Measurements from ENCODE around the gene NEUROG1. TPM values are rescaled to one million over a fixed set of nuclear protein-coding genes. Genes with fewer than 3 reads are reported as not detected.
"Not testable (repeated sequence)": the region's sequence is repeated elsewhere in the genome, so short reads cannot be mapped to it uniquely, and the experiment has no call there.

Gene NEUROG1
- polyA plus RNA-seq, 1 donor from 2014 or later: not detected

DNA sequence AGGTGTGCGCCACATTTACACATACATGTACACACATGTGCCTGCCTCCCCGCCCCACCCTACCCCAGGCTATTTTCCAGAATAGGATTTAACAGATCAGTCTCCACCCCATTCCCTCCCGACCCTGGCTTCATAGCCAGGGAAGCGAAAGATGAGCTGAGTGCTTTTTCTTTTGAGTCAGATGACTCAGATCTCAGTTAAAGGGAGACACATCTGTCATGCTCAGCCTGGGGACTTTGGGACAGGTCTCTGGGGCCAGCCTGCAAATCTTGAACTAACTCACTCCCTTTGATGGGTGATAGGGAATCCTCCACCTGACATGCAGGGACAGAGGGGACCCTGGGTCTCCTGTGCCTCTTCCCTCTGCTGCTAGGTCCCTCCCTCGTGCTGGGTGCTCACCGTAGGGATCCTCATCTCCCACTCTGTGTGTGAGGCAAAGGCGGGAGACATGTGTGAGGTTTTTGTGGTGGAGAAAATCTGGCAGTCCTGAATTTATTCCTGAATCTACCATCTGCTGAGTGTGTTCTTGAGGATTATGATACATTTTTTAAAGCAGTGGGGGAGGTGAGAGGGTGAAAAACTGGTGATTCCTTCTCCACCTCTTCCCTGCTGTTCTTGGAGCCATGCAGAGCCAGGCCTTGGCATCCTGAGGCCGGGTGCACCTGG lies 37.7 kb downstream of the NEUROG1 start:
- H3K79me2 ChIP-seq (replicated peaks; ENCODE audit: insufficient read depth, low read length): no peaks in the 10 kb centered on the region
- no peaks in the 10 kb centered on the region for H3K36me3 ChIP-seq (ENCODE audit: insufficient read depth, low read length)
- H2AFZ ChIP-seq (ENCODE audit: low read depth, low read length): no peak overlapping the region
- H3K9ac ChIP-seq (ENCODE audit: low read length): no peak overlapping the region
- no peak overlapping the region for H3K4me3 ChIP-seq (ENCODE audit: low read length)
- H3F3A ChIP-seq (ENCODE audit: insufficient read depth, low read length, poor library complexity, severe bottlenecking): no peaks in the 10 kb centered on the region
- H3K9me2 ChIP-seq (ENCODE audit: insufficient read depth, low read length): no peaks in the 10 kb centered on the region
- TF ChIP-seq EZH2 (IDR thresholded peaks at IDR 0.05; ENCODE audit: borderline replicate concordance, insufficient read depth, low read length, poor library complexity, severe bottlenecking) (no peak), EP300 (conservative IDR thresholded peaks at IDR 0.05; ENCODE audit: poor library complexity, severe bottlenecking) (no peak), TAF1 (IDR thresholded peaks at IDR 0.05; ENCODE audit: low read depth) (no peak), POLR2AphosphoS5 (IDR thresholded peaks at IDR 0.05) (no peak), RAD21 (conservative IDR thresholded peaks at IDR 0.05) (no peak), MXI1 (conservative IDR thresholded peaks at IDR 0.05; ENCODE audit: poor library complexity, severe bottlenecking) (no peak), SMC3 (conservative IDR thresholded peaks at IDR 0.05; ENCODE audit: poor library complexity) (no peak)
- TF ChIP-seq, protein P1, sequence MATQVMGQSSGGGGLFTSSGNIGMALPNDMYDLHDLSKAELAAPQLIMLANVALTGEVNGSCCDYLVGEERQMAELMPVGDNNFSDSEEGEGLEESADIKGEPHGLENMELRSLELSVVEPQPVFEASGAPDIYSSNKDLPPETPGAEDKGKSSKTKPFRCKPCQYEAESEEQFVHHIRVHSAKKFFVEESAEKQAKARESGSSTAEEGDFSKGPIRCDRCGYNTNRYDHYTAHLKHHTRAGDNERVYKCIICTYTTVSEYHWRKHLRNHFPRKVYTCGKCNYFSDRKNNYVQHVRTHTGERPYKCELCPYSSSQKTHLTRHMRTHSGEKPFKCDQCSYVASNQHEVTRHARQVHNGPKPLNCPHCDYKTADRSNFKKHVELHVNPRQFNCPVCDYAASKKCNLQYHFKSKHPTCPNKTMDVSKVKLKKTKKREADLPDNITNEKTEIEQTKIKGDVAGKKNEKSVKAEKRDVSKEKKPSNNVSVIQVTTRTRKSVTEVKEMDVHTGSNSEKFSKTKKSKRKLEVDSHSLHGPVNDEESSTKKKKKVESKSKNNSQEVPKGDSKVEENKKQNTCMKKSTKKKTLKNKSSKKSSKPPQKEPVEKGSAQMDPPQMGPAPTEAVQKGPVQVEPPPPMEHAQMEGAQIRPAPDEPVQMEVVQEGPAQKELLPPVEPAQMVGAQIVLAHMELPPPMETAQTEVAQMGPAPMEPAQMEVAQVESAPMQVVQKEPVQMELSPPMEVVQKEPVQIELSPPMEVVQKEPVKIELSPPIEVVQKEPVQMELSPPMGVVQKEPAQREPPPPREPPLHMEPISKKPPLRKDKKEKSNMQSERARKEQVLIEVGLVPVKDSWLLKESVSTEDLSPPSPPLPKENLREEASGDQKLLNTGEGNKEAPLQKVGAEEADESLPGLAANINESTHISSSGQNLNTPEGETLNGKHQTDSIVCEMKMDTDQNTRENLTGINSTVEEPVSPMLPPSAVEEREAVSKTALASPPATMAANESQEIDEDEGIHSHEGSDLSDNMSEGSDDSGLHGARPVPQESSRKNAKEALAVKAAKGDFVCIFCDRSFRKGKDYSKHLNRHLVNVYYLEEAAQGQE (IDR thresholded peaks at IDR 0.05; ENCODE audit: borderline replicate concordance): no peak
- TF ChIP-seq, protein P2, sequence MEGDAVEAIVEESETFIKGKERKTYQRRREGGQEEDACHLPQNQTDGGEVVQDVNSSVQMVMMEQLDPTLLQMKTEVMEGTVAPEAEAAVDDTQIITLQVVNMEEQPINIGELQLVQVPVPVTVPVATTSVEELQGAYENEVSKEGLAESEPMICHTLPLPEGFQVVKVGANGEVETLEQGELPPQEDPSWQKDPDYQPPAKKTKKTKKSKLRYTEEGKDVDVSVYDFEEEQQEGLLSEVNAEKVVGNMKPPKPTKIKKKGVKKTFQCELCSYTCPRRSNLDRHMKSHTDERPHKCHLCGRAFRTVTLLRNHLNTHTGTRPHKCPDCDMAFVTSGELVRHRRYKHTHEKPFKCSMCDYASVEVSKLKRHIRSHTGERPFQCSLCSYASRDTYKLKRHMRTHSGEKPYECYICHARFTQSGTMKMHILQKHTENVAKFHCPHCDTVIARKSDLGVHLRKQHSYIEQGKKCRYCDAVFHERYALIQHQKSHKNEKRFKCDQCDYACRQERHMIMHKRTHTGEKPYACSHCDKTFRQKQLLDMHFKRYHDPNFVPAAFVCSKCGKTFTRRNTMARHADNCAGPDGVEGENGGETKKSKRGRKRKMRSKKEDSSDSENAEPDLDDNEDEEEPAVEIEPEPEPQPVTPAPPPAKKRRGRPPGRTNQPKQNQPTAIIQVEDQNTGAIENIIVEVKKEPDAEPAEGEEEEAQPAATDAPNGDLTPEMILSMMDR (IDR thresholded peaks at IDR 0.05; ENCODE audit: poor library complexity, severe bottlenecking): no peak
- H3K9me3 ChIP-seq (ENCODE audit: low read length): no peaks in the 10 kb centered on the region
- H3K27ac ChIP-seq (ENCODE audit: low read length): no peak overlapping the region
- peaks cover 6% of the 10 kb centered on the region for H3K27me3 ChIP-seq (ENCODE audit: insufficient read depth, low read depth, low read length)
- no peaks in the 10 kb centered on the region for H4K20me1 ChIP-seq (ENCODE audit: insufficient read depth)
- no peak overlapping the region for H3K4me2 ChIP-seq (ENCODE audit: low read length)

DNA sequence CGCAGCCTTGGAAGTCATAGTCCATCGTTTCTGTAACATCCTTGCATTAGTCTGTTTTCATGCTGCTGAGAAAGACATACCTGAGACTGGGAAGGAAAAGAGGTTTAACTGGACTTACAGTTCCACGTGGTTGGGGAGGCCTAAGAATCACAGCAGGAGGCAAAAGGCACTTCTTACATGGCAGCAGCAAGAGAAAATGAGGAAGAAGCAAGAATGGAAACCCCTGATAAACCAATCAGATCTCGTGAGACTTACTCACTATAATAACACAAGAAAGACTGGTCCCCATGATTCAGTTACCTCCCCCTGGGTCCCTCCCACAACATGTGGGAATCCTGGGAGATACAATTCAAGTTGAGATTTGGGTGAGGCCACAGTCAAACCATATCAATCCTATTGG lies 40.2 kb downstream of the NEUROG1 start:
- H3K27ac ChIP-seq (ENCODE audit: low read length); H3K9me2 ChIP-seq (ENCODE audit: insufficient read depth, low read length); H3F3A ChIP-seq (ENCODE audit: insufficient read depth, low read length, poor library complexity, severe bottlenecking); H3K9ac ChIP-seq (ENCODE audit: low read length); H3K79me2 ChIP-seq (replicated peaks; ENCODE audit: insufficient read depth, low read length); H3K4me2 ChIP-seq (ENCODE audit: low read length); H3K36me3 ChIP-seq (ENCODE audit: insufficient read depth, low read length); H4K20me1 ChIP-seq (ENCODE audit: insufficient read depth); H2AFZ ChIP-seq (ENCODE audit: low read depth, low read length); H3K4me3 ChIP-seq (ENCODE audit: low read length); H3K9me3 ChIP-seq (ENCODE audit: low read length): not testable (repeated sequence)
- H3K27me3 ChIP-seq (ENCODE audit: insufficient read depth, low read depth, low read length): peaks cover 29% of the 10 kb centered on the region
